ENCODE results near the gene CDH3.

DNA sequence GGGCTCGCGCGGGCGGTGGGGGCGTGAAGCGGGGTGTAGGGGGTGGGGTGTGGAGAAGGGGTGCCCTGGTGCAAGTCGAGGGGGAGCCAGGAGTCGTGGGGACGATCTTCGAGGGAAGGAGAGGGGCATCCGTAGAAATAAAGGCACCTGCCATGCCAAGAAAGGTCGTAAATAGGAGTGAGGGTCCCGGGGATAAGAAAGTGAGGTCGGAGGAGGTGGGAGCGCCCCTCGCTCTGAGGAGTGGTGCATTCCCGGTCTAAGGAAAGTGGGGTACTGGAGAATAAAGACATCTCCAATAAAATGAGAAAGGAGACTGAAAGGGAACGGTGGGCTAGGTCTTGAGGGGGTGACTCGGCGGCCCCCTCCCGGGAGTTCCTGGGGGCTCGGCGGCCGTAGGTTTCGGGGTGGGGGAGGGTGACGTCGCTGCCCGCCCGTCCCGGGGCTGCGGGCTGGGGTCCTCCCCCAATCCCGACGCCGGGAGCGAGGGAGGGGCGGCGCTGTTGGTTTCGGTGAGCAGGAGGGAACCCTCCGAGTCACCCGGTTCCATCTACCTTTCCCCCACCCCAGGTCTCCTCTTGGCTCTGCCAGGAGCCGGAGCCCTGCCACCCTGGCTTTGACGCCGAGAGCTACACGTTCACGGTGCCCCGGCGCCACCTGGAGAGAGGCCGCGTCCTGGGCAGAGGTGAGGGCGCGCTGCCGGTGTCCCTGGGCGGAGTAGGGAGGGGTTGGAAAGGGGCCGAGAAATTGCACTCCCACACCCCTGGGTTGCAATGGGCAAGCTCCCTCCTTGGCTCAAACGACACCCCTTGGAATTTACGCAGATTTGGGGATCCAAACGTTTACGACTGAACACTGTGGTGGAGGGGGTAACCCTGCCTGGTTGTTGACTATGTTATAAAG is 92.9 kb downstream of the CDH3 start:
- TF ChIP-seq, protein P1, sequence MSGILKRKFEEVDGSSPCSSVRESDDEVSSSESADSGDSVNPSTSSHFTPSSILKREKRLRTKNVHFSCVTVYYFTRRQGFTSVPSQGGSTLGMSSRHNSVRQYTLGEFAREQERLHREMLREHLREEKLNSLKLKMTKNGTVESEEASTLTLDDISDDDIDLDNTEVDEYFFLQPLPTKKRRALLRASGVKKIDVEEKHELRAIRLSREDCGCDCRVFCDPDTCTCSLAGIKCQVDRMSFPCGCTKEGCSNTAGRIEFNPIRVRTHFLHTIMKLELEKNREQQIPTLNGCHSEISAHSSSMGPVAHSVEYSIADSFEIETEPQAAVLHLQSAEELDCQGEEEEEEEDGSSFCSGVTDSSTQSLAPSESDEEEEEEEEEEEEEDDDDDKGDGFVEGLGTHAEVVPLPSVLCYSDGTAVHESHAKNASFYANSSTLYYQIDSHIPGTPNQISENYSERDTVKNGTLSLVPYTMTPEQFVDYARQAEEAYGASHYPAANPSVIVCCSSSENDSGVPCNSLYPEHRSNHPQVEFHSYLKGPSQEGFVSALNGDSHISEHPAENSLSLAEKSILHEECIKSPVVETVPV (CRISPR knock-in tag; IDR thresholded peaks at IDR 0.05): no peak
- TF ChIP-seq ZFP30 (CRISPR knock-in tag; IDR thresholded peaks at IDR 0.05) (no peak), TOX (CRISPR knock-in tag; IDR thresholded peaks at IDR 0.05; ENCODE audit: borderline replicate concordance) (no peak), SNAI2 (CRISPR knock-in tag; IDR thresholded peaks at IDR 0.05) (no peak), BACH2 (CRISPR knock-in tag; IDR thresholded peaks at IDR 0.05; ENCODE audit: borderline replicate concordance) (no peak), ZNF70 (CRISPR knock-in tag; IDR thresholded peaks at IDR 0.05) (no peak), OSR1 (CRISPR knock-in tag; IDR thresholded peaks at IDR 0.05) (no peak), ARNTL (CRISPR knock-in tag; IDR thresholded peaks at IDR 0.05; ENCODE audit: borderline replicate concordance, low read depth) (no peak)
- TF ChIP-seq, protein P2, sequence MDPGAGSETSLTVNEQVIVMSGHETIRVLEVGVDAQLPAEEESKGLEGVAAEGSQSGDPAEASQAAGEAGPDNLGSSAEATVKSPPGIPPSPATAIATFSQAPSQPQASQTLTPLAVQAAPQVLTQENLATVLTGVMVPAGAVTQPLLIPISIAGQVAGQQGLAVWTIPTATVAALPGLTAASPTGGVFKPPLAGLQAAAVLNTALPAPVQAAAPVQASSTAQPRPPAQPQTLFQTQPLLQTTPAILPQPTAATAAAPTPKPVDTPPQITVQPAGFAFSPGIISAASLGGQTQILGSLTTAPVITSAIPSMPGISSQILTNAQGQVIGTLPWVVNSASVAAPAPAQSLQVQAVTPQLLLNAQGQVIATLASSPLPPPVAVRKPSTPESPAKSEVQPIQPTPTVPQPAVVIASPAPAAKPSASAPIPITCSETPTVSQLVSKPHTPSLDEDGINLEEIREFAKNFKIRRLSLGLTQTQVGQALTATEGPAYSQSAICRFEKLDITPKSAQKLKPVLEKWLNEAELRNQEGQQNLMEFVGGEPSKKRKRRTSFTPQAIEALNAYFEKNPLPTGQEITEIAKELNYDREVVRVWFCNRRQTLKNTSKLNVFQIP (CRISPR knock-in tag; IDR thresholded peaks at IDR 0.05; ENCODE audit: borderline replicate concordance, low read depth): no peak
- TF ChIP-seq, protein P3, sequence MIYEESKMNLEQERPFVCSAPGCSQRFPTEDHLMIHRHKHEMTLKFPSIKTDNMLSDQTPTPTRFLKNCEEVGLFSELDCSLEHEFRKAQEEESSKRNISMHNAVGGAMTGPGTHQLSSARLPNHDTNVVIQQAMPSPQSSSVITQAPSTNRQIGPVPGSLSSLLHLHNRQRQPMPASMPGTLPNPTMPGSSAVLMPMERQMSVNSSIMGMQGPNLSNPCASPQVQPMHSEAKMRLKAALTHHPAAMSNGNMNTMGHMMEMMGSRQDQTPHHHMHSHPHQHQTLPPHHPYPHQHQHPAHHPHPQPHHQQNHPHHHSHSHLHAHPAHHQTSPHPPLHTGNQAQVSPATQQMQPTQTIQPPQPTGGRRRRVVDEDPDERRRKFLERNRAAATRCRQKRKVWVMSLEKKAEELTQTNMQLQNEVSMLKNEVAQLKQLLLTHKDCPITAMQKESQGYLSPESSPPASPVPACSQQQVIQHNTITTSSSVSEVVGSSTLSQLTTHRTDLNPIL (CRISPR knock-in tag; IDR thresholded peaks at IDR 0.05; ENCODE audit: low read depth): no peak

Measured in SK-N-SH treated with all-trans-retinoic acid at 6 μM for 48 hours (cell line).